ENCODE results near the gene KAZN.

Gene KAZN

DNA sequence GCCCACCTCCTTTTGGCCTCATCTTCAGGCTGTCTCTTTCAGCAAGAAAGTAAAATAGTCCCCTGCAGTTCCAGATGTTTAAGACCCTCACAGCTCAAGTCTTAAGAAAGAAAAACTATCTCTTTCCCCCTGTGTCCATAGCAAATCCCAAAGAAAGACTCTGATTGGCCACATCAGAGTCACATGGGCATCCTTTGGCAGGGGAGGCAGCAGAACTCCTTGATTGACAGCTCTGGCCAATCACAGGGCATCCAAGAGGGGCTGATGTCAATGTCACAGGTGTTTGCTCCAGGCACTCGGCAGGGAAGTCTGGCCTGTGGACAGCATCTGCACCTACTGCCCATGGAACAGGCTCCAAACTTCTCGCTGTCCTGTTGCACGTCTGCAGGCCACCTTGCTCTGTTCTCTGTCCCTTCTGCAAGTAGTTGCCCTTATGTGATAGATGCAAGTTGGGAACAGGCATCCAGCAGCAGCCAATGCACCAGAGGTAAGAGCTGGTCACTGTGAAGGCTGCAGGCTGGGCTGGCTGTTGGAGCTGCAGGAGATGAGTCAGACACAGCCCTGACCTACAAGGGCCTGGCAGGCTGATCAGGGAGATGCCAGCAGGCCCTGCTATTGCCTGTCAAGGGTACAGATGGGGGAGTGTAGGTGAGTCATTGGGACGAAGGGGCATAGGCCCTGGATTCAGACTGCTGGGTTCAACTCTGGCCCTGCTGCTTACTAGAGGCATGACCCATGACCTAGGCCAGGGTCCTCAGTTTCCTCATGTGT lies 458.2 kb downstream of the KAZN start:
- no peak for DNase-seq (ENCODE audit: low read depth in 2 of 2)

- no peak for DNase-seq (ENCODE audit: low read depth in 2 of 2)
Measured at GRCh38 chr1:15057834-15058233, 459.3 kb downstream of the KAZN start.

- DNase-seq (ENCODE audit: low read depth in 2 of 2): no peak
Measured at GRCh38 chr1:15058261-15058660, 459.8 kb downstream of the KAZN start.

DNA sequence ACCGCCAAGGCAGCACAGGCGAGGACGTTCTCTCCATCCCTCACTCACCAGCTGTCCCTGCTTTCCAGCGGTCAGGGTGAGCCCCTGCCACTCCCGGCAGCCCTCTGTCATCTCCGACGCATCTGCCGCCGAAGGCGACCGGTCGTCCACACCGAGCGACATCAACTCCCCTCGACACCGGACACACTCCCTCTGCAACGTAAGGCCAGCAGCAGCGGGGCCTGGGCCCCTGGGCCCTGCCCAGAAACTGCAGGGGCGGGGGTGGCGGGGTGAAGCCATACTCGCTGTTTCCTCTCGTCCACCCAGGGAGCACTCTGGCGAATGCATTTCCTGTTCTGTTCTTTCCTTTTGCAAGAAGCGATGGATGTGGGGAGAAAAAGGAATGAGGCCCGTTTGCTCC lies 461.6 kb downstream of the KAZN start:
- DNase-seq (ENCODE audit: low read depth in 2 of 2): no peak

GRCh38 chr1:15062479-15063099 lies 464.1 kb downstream of the KAZN start:
- no peak for DNase-seq (ENCODE audit: low read depth in 2 of 2)

DNA sequence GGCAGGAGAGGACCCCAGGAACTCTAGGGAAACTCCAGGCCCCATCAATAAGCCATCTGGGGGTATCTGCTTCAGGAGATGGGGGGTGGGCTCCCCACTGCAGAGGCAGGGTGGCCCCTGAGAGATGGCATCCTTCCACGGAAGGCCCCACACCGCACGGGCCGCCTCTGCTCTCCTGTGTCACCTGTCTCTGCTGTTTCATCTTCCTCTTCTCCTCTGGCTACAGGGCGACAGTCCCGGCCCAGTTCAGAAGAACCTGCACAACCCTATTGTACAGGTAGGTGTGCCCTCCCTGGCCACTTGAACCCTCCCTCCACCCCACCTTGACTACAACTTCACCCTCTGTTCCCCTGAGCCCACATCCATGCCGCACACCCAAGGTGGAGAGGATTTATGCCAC lies 464.9 kb downstream of the KAZN start:
- no peak for DNase-seq (ENCODE audit: low read depth in 2 of 2)

- DNase-seq (ENCODE audit: low read depth in 2 of 2): no peak
Measured at GRCh38 chr1:15063783-15064182, 465.3 kb downstream of the KAZN start.

DNA sequence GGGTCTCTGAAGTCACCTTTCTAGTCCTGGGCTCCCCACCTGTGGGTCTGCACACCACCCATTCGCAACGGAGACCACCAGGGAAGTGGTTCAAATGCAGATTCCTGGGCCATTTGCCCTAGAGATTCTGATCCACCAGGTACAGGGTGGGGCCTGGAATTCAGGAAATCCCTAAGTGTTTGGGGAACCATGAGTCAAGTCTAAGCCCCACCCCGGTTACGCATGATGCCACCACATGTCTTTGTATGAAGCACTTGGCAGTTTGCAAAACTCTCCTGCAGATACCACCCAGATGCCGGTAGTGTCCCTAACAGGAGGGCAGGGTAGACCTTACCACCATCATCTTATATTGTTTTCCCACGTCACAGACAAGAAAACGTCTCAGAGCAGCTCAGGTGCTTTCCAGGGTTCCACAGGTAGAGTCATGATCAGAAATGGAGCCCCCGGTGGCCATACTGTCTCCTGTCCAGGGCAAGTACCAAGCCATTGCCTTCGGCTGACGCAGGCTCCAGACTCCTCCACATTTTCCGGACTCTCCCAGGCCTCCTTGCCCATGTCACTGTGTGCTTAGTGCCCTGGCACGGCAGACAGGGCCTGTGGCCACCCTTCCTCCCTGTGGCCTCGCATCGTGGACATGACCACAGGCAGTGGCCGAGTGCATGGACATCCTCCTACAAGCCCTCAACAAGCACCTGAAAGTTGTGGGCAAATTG lies 465.9 kb downstream of the KAZN start:
- DNase-seq (ENCODE audit: low read depth in 2 of 2): no peak

DNA sequence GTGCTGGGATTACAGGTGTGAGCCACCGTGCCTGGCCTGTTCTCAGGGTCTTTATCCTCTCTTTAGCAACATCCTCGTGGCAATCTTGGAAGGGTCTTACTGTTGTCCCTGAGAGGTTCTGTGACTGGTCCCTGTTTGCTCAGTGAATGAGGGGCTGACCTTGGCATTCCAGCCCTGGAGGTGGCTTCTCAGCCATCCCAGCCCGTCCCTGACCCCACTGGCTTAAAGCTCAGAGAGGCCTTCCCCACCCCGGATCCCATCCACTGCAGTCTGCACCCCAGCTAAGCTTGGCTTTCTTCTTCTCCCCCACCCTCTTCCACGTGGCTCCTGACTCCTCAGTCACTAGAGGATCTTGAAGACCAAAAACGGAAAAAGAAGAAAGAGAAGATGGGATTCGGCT lies 466.8 kb downstream of the KAZN start:
- DNase-seq (ENCODE audit: low read depth in 2 of 2): no peak

GRCh38 chr1:15065736-15066135 lies 467.3 kb downstream of the KAZN start:
- no peak for DNase-seq (ENCODE audit: low read depth in 2 of 2)

GRCh38 chr1:15066191-15066590 lies 467.7 kb downstream of the KAZN start:
- DNase-seq (ENCODE audit: low read depth in 2 of 2): no peak

- no peak for DNase-seq (ENCODE audit: low read depth in 2 of 2)
Measured at GRCh38 chr1:15067148-15067547, 468.7 kb downstream of the KAZN start.

- no peak for DNase-seq (ENCODE audit: low read depth in 2 of 2)
Measured at GRCh38 chr1:15068152-15068551, 469.7 kb downstream of the KAZN start.

DNA sequence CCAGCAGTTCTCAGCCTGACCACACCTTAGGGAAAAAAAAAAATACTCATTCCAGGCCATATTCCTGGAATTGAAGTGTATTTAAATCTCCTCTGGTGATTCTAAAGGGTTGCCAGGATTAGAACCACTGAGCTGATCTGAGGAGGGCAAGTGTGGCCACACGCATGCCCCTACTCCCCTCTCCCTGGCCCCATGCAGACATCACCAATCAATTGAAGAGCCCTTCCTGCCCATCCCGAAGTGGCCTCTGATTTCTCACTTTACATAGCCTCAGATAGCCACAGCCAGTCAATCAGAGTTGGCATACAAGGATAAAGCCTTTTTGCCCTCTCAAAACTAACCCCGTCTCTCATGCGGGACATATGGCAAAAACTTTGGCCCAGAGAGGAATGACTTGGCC lies 470.5 kb downstream of the KAZN start:
- no peak for DNase-seq (ENCODE audit: low read depth in 2 of 2)

DNA sequence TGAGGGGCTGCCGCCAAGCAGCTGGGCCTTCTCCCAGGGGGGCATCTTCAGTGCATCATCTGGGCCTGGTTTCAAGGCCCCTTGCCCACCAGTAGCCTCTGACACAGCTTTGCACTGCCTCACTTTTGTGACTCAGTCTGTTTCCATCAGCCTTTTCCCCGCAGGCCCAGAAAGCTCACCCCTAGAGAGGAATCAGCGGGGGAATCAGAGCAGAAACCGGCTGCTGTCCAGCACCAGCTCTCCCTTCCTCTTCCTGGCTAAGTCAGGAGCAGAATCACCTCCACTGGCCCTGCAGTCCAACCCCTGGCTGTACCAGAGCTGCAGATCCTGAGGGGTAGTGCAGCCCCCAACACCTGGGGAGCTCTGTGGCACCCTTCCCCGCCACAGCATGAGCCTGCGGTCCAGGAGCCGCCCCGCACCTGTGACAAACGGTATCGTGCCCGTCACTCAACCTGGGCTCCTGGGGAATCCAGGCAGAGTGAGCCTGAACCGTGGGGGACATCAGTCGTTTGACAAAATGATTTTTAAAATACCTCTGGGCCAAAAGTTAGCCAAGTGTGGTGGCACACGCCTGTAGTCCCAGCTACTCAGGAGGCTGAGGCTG lies 471.8 kb downstream of the KAZN start:
- no peak for DNase-seq (ENCODE audit: low read depth in 2 of 2)

DNA sequence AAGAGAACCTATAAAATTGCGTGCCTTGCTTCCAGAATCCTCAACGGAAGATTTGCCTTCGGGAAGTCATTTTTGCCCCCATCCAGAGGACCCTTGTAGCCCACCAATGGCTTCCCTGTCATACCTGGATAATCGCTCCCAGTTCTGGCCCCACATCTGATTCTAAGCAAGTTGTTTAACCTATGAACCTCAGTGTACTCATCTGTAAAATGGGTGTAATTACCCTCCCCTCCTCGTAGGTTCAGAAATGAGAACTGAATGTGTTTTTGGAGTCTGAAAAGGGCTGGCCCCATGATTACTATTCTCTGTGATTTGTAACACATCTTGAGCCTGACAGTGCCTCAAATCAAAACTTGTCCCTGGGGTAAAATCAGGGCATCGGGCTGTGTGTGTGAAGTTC lies 473.5 kb downstream of the KAZN start:
- DNase-seq (ENCODE audit: low read depth in 2 of 2): no peak

DNA sequence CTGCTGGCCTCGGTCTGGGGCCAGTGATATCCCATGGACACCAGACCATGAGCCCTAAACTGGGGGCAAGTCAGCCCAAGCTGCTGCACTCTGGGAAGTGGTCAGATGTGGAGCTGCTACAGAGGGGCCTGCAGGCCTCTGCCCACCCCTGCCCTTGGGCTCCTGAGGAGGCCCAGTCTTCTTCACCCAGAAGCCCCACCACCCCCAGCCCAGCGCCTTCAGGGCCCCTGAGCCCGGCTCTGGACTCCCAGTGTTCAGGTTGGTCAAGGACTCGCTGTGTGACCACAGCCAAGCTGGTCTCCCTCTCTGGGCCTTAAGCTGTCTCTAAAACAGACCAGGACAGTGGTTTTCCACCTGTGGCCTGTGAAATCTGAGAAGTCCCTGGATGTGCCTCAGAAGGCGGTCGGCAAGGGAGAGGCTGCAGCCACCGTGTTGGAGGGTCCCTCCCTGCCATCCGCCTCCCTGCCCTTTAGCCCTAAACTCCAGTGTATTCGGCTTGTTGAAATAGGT lies 475.4 kb downstream of the KAZN start:
- DNase-seq (ENCODE audit: low read depth in 2 of 2): no peak

GRCh38 chr1:15075175-15075574 lies 476.7 kb downstream of the KAZN start:
- DNase-seq (ENCODE audit: low read depth in 2 of 2): no peak

DNA sequence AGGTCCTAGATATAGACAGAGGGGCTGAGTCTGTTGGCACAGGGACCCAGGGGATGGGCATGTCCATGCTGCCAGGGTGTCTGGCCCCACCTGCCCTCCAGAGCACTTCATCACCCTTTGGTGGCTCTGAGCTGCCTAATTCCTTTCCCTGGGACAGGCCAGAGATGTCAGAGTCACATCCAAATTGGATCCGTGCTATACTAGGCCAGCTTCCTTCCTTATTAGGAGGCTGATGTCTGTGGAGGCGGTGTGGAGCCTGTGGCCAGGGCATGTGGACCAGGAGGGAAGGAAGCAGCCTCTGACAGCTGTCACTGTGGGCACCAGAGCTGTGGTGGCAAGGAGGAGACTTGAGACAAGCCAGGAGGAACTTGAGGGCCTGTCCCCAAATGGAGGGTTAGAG lies 477.3 kb downstream of the KAZN start:
- DNase-seq (ENCODE audit: low read depth in 2 of 2): no peak

GRCh38 chr1:15076807-15077206 lies 478.3 kb downstream of the KAZN start:
- DNase-seq (ENCODE audit: low read depth in 2 of 2): no peak

GRCh38 chr1:15077384-15077783 lies 478.9 kb downstream of the KAZN start:
- DNase-seq (ENCODE audit: low read depth in 2 of 2): no peak

DNA sequence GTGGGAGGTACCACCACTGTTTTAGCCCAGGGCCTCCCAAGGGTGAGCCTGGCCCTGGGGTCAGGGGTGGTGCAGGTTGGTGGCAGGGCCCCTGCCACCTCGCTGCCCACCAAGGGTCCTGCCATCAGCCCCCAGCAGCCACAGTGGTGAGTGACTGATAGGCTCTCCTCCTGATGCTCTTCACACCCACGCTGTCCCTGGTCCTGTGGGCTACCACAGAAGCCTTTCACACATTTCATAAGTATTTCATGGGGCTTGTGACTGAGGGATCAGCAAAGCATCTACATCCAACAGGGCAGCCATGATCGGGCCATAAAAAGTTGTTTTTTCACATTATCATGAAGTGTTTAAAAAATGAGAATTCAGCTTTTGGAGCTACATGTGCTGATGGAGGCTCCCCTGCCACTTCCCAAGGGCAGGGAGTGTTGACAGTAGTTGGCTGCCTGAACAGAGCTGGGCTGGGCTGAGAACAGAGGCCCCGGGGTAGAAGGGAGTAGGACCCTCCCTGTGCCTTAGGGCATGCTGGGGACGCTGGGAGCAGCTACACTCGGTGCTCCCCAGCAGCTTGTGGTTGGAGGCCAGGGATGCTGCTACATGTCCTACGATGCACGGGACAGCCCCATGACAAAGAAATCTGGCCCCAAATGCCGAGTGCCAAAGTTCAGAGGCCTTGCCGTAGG lies 482.0 kb downstream of the KAZN start:
- DNase-seq (ENCODE audit: low read depth in 2 of 2): no peak
